H1 (cell line): ENCODE results near the gene EGFL6. TPM values are rescaled to one million over a fixed set of nuclear protein-coding genes. Genes with fewer than 3 reads are reported as not detected.

Experiments
- CTCF ChIA-PET: fragments of 300-600 bp; sonication (Branson Sonifier 250); formaldehyde crosslinking; loops from one replicate; lab custom pipeline; 2021; ENCODE audit not compliant: partially characterized antibody; lab: Charles Lee
- POLR2A ChIA-PET: fragments of 300-600 bp; sonication (Branson Sonifier 250); formaldehyde crosslinking; loops from one replicate; lab custom pipeline; 2021; ENCODE audit warnings: inconsistent platforms; ENCODE audit not compliant: partially characterized antibody; lab: Charles Lee
- DNase-seq, 2 experiments: peaks; one replicate each; pipeline versions ENCODE4 v3.0.0 to v3.0.0-alpha.2; 2010 to 2022; ENCODE audit warnings: low spot score in 2 of 2, low read depth in 1 of 2, mixed read lengths in 1 of 2
- FAIRE-seq: peaks from 2 replicates; lab custom pipeline; 2011; peaks lifted over from hg19 to GRCh38; lab: Jason Lieb, UNC
- H2AFZ ChIP-seq: 2 replicates; pipeline ENCODE4 v1.8.1; 2012; ENCODE audit warnings: low read length, inconsistent platforms
- H2AK5ac ChIP-seq: 2 replicates; pipeline ENCODE4 v1.6.1; 2013; ENCODE audit warnings: low read depth, low read length
- H2BK120ac ChIP-seq: replicated peaks from 2 replicates; pipeline ENCODE3; 2013; ENCODE audit warnings: low read depth, low read length, inconsistent platforms
- H2BK12ac ChIP-seq: 2 replicates; pipeline ENCODE4 v1.6.1; 2013; ENCODE audit warnings: low read depth, low read length
- H2BK15ac ChIP-seq: 2 replicates; pipeline ENCODE4 v1.6.1; 2013; ENCODE audit warnings: low read length
- H2BK20ac ChIP-seq: 2 replicates; pipeline ENCODE4 v1.6.1; 2013; ENCODE audit warnings: low read length
- H2BK5ac ChIP-seq: 2 replicates; pipeline ENCODE4 v1.6.1; 2013; ENCODE audit warnings: low read depth, low read length
- H3K14ac ChIP-seq: 2 replicates; pipeline ENCODE4 v1.6.1; 2013; ENCODE audit warnings: inconsistent platforms; ENCODE audit not compliant: insufficient read length
- H3K18ac ChIP-seq: 2 replicates; pipeline ENCODE4 v1.6.1; 2013; ENCODE audit warnings: low read length; ENCODE audit errors: extremely low read depth
- H3K23ac ChIP-seq: 2 replicates; pipeline ENCODE4 v1.6.1; 2013; ENCODE audit warnings: inconsistent platforms; ENCODE audit not compliant: insufficient read length
- H3K23me2 ChIP-seq: 2 replicates; pipeline ENCODE4 v1.6.1; 2013; ENCODE audit warnings: low read depth, low read length
- H3K27ac ChIP-seq: 2 replicates; pipeline ENCODE4 v1.6.1; 2011; ENCODE audit warnings: low read depth, low read length, inconsistent platforms
- H3K27me3 ChIP-seq, 4 experiments: replicated peaks in 1 of 4; 1 replicate in 1 of 4; 2 replicates in 3 of 4; pipeline versions ENCODE4 v1.6.1 to v1.8.1; 2011 to 2013; ENCODE audit warnings: low read length in 3 of 4, mild to moderate bottlenecking in 3 of 4, inconsistent platforms in 2 of 4, mixed read lengths in 2 of 4, moderate library complexity in 1 of 4; ENCODE audit not compliant: control insufficient read depth in 3 of 4, insufficient read depth in 3 of 4; ENCODE audit errors: extremely low read depth in 1 of 4
- H3K36me3 ChIP-seq, 4 experiments: 2 replicates each; pipeline versions ENCODE4 v1.6.1 to v1.8.1; 2011 to 2013; ENCODE audit warnings: mild to moderate bottlenecking in 4 of 4, low read length in 3 of 4, moderate library complexity in 2 of 4, control low read depth in 1 of 4, inconsistent platforms in 1 of 4; ENCODE audit not compliant: insufficient read depth in 4 of 4, control insufficient read depth in 2 of 4
- H3K4ac ChIP-seq: replicated peaks from 2 replicates; pipeline ENCODE3; 2013; ENCODE audit warnings: low read length, low read depth, mixed read lengths, inconsistent platforms; ENCODE audit not compliant: insufficient read length
- H3K4me1 ChIP-seq, 4 experiments: replicated peaks in 1 of 4; 1 replicate in 1 of 4; 2 replicates in 3 of 4; pipeline versions ENCODE4 v1.6.1 to v1.8.1; 2011 to 2013; ENCODE audit warnings: low read length in 3 of 4, inconsistent platforms in 2 of 4, mixed read lengths in 1 of 4; ENCODE audit not compliant: insufficient read depth in 4 of 4, control insufficient read depth in 3 of 4
- H3K4me2 ChIP-seq, 2 experiments: 2 replicates each; pipeline versions ENCODE4 v1.6.1 to v1.8.1; 2011 to 2013; ENCODE audit warnings: low read depth in 2 of 2, low read length in 2 of 2, control low read depth in 1 of 2, inconsistent platforms in 1 of 2, mild to moderate bottlenecking in 1 of 2; ENCODE audit not compliant: insufficient read depth in 1 of 2
- H3K4me3 ChIP-seq, 4 experiments: fragments of 200-600, 300-600 bp in 1 of 4; sonication (generic), shearing (Covaris generic), sonication (Bioruptor Twin) in 1 of 4; 2 replicates each; pipeline versions ENCODE4 v1.5.1 to v1.8.1; 2011 to 2016; ENCODE audit warnings: low read length in 4 of 4, low read depth in 3 of 4, control low read depth in 2 of 4, inconsistent platforms in 2 of 4, mild to moderate bottlenecking in 2 of 4, mixed read lengths in 1 of 4, moderate library complexity in 1 of 4; ENCODE audit not compliant: insufficient read depth in 2 of 4; ENCODE audit errors: extremely low read depth in 1 of 4
- H3K56ac ChIP-seq: replicated peaks from 2 replicates; pipeline ENCODE3; 2013; ENCODE audit warnings: low read depth, mild to moderate bottlenecking, mixed read lengths, low read length, inconsistent platforms; ENCODE audit not compliant: insufficient read length
- H3K79me1 ChIP-seq: 2 replicates; pipeline ENCODE4 v1.6.1; 2013; ENCODE audit warnings: low read depth, low read length, control low read depth
- H3K79me2 ChIP-seq, 2 experiments: 2 replicates each; pipeline versions ENCODE4 v1.6.1 to v1.8.1; 2012 to 2013; ENCODE audit warnings: low read length in 2 of 2, mild to moderate bottlenecking in 2 of 2, inconsistent platforms in 1 of 2; ENCODE audit not compliant: insufficient read depth in 2 of 2, control insufficient read depth in 1 of 2
- H3K9ac ChIP-seq, 4 experiments: replicated peaks in 1 of 4; 1 replicate in 1 of 4; 2 replicates in 3 of 4; pipeline versions ENCODE4 v1.6.1 to v1.8.1; 2011 to 2013; ENCODE audit warnings: low read depth in 3 of 4, low read length in 3 of 4, control low read depth in 2 of 4, mild to moderate bottlenecking in 2 of 4, moderate library complexity in 2 of 4, inconsistent platforms in 1 of 4; ENCODE audit errors: extremely low read depth in 1 of 4
- H3K9me3 ChIP-seq, 2 experiments: 2 replicates each; pipeline versions ENCODE4 v1.6.1 to v1.8.1; 2012 to 2013; ENCODE audit warnings: mild to moderate bottlenecking in 2 of 2, moderate library complexity in 2 of 2, control low read depth in 1 of 2, inconsistent platforms in 1 of 2, low read depth in 1 of 2, low read length in 1 of 2, mixed read lengths in 1 of 2; ENCODE audit not compliant: insufficient read depth in 2 of 2
- H4K20me1 ChIP-seq, 2 experiments: replicated peaks in 1 of 2; 2 replicates each; pipeline versions ENCODE3 to v1.8.1; 2011 to 2013; ENCODE audit warnings: inconsistent platforms in 2 of 2, low read length in 2 of 2, mild to moderate bottlenecking in 1 of 2; ENCODE audit not compliant: insufficient read depth in 2 of 2, control insufficient read depth in 1 of 2
- H4K5ac ChIP-seq: 2 replicates; pipeline ENCODE4 v1.6.1; 2013; ENCODE audit warnings: low read length, low read depth, mixed read lengths, inconsistent platforms; ENCODE audit not compliant: insufficient read length
- H4K8ac ChIP-seq: 2 replicates; pipeline ENCODE4 v1.8.0; 2013; ENCODE audit warnings: mild to moderate bottlenecking, moderate library complexity, low read length, inconsistent platforms; ENCODE audit not compliant: insufficient read depth; ENCODE audit errors: extremely low read depth
- H4K91ac ChIP-seq: replicated peaks from 2 replicates; pipeline ENCODE3; 2013; ENCODE audit warnings: low read length, mixed read lengths, inconsistent platforms; ENCODE audit not compliant: insufficient read length
- MAFK ChIP-seq: IDR thresholded peaks from 2 replicates; pipeline ENCODE4 v1.6.1; 2012; ENCODE audit warnings: low read depth, mild to moderate bottlenecking, improper control_type of control experiment, low read length
- POLR2A ChIP-seq, 2 experiments: IDR thresholded peaks; 1 replicate in 1 of 2; 2 replicates in 1 of 2; pipeline ENCODE4 v1.6.1; 2011; ENCODE audit warnings: low read depth in 2 of 2, low read length in 2 of 2, mild to moderate bottlenecking in 2 of 2; ENCODE audit errors: control extremely low read depth in 1 of 2
- SIN3A ChIP-seq, 2 experiments: IDR thresholded peaks in 1 of 2; conservative IDR thresholded peaks in 1 of 2; 2 replicates each; pipeline ENCODE4 v1.6.1; 2011 to 2012; ENCODE audit warnings: low read length in 2 of 2, improper control_type of control experiment in 1 of 2, low read depth in 1 of 2, mild to moderate bottlenecking in 1 of 2
- WGBS, 2 experiments: shearing (Covaris generic) in 1 of 2; methylation state at CpG; one replicate each; pipeline versions ENCODE4 v1.1.6 to v1.1.7; 2013 to 2015; ENCODE audit warnings: low lambda C conversion rate in 2 of 2, mixed read lengths in 2 of 2, inconsistent platforms in 1 of 2, low coverage in 1 of 2, missing lambda C conversion rate in 1 of 2; ENCODE audit not compliant: insufficient replicate concordance in 2 of 2, insufficient coverage in 1 of 2, insufficient read length in 1 of 2; ENCODE audit errors: extremely low coverage in 1 of 2, missing lambda C conversion rate in 1 of 2; 5-methylcytosine and 5-hydroxymethylcytosine counted together
- polyA plus RNA-seq, 7 experiments: library from polyadenylated mRNA; depleted of rRNA in 3 of 7; stranded (reverse) in 5 of 7; unstranded in 2 of 7; fragments of >200 nt in 5 of 7; fragments of 200-250 nt in 2 of 7; gene quantifications; 1 replicate in 5 of 7; 2 replicates in 1 of 7; 4 replicates in 1 of 7; pipeline versions ENCODE4 v1.2.1 to v1.2.3, GENCODE V29; 2011 to 2013; ENCODE audit warnings: missing spikeins in 2 of 7, mixed read lengths in 2 of 7
- total RNA-seq: library from RNA; stranded (reverse); fragmentation: NEBNext Ultra II Directional; extraction: Animal tissue kit (Norgen Biotek cat#: 25700); gene quantifications from 2 replicates; pipeline ENCODE4 v1.2.1, GENCODE V29; 2021
- TF ChIP-seq, protein P1 (sequence below): IDR thresholded peaks from 2 replicates; pipeline ENCODE4 v1.6.1; 2012; ENCODE audit warnings: inconsistent platforms

Gene EGFL6
- total and polyA plus RNA-seq, 2 of the 8 experiments (the other 6 are each of a cell fraction or from before 2014, with no cell fraction given) = 0.93 to 1.1 TPM

- H3K36me3 ChIP-seq = peaks cover 0 to 3% (median 0%) of the 10 kb centered on the region in 4 experiments; a peak in 4 of 8 replicates
- H2AFZ ChIP-seq = no peak overlapping the region
- no peak for FAIRE-seq
- POLR2A ChIA-PET = no interaction called here
- H4K20me1 ChIP-seq = no peaks in the 10 kb centered on the region
- no peak overlapping the region for H4K91ac ChIP-seq
- H3K4me3 ChIP-seq = no peak overlapping the region
- DNase-seq = no peak
- no peaks in the 10 kb centered on the region for H3K79me1 ChIP-seq
- no peaks in the 10 kb centered on the region for H3K27me3 ChIP-seq
- no peaks in the 10 kb centered on the region for H3K4me1 ChIP-seq
- no peak overlapping the region for H2BK5ac ChIP-seq
- no peak overlapping the region for H2BK20ac ChIP-seq
- no peak overlapping the region for H3K4me2 ChIP-seq
- no peak overlapping the region for H3K27ac ChIP-seq
- H4K5ac ChIP-seq = no peak overlapping the region
- no peaks in the 10 kb centered on the region for H3K23me2 ChIP-seq
- H3K56ac ChIP-seq = no peak overlapping the region
- no peak overlapping the region for H2BK12ac ChIP-seq
- CTCF ChIA-PET = no interaction called here
- no peak overlapping the region for H2BK120ac ChIP-seq
- WGBS, 2 experiments = 87% methylated on average over 3 of the region's 3 CpGs; no CpG with 5 or more reads in 1 of the 2 experiments
- H3K79me2 ChIP-seq = no peaks in the 10 kb centered on the region
- H3K18ac ChIP-seq = no peak overlapping the region
- H3K23ac ChIP-seq = no peak overlapping the region
- no peak overlapping the region for H2BK15ac ChIP-seq
- no peak overlapping the region for H3K14ac ChIP-seq
- H2AK5ac ChIP-seq = no peak overlapping the region
- no peak overlapping the region for H4K8ac ChIP-seq
- H3K9me3 ChIP-seq = no peaks in the 10 kb centered on the region
- H3K9ac ChIP-seq = no peak overlapping the region
- H3K4ac ChIP-seq = no peak overlapping the region
- TF ChIP-seq POLR2A (IDR thresholded peaks at IDR 0.05; ENCODE audit: control extremely low read depth in 1 of 2, low read depth in 2 of 2, low read length in 2 of 2) (no peak), MAFK (no peak), SIN3A (conservative IDR thresholded peaks at IDR 0.05 in 1 of 2, IDR thresholded peaks at IDR 0.05 in 1 of 2; ENCODE audit: low read depth in 1 of 2, low read length in 2 of 2) (no peak)
- TF ChIP-seq, protein P1, sequence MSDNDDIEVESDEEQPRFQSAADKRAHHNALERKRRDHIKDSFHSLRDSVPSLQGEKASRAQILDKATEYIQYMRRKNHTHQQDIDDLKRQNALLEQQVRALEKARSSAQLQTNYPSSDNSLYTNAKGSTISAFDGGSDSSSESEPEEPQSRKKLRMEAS = no peak
Measured at GRCh38 chrX:13664020-13664419, 94.6 kb downstream of the EGFL6 start.
